Endothelial cell (in vitro differentiated cells): ENCODE measurements around the gene NTF4. TPM values are rescaled to one million over a fixed set of nuclear protein-coding genes. Genes with fewer than 3 reads are reported as not detected.
A peak's percentile ranks its signal among the peaks of the same experiment; 100 is the strongest.
"Not testable (repeated sequence)": the region's sequence is repeated elsewhere in the genome, so short reads cannot be mapped to it uniquely, and the experiment has no call there.

Experiments
- DNase-seq: peaks from one replicate; pipeline ENCODE4 v3.0.0; 2021; ENCODE audit warnings: low spot score
- H3K27ac Mint-ChIP-seq: one replicate; pipeline ENCODE4 v1.8.0; 2021; ENCODE audit warnings: mixed read lengths, inconsistent platforms; ENCODE audit not compliant: unreplicated experiment
- H3K27me3 Mint-ChIP-seq: one replicate; pipeline ENCODE4 v1.8.0; 2021; ENCODE audit warnings: mild to moderate bottlenecking, moderate library complexity, mixed read lengths, inconsistent platforms; ENCODE audit not compliant: unreplicated experiment
- H3K36me3 Mint-ChIP-seq: one replicate; pipeline ENCODE4 v1.8.0; 2021; ENCODE audit warnings: mild to moderate bottlenecking, low read depth, mixed read lengths, inconsistent platforms; ENCODE audit not compliant: unreplicated experiment
- H3K4me1 Mint-ChIP-seq: one replicate; pipeline ENCODE4 v1.8.0; 2021; ENCODE audit warnings: mild to moderate bottlenecking, mixed read lengths, inconsistent platforms; ENCODE audit not compliant: unreplicated experiment
- H3K4me3 Mint-ChIP-seq: one replicate; pipeline ENCODE4 v1.8.0; 2021; ENCODE audit warnings: mild to moderate bottlenecking, mixed read lengths, inconsistent platforms; ENCODE audit not compliant: unreplicated experiment
- H3K9me3 Mint-ChIP-seq: one replicate; pipeline ENCODE4 v1.8.0; 2021; ENCODE audit warnings: mixed read lengths, inconsistent platforms; ENCODE audit not compliant: unreplicated experiment
- total RNA-seq: library from RNA; stranded (reverse); fragmentation: NEBNext Ultra II Directional; extraction: Animal tissue kit (Norgen Biotek cat#: 25700); gene quantifications from one replicate; pipeline ENCODE4 v1.2.1, GENCODE V29; 2021; ENCODE audit not compliant: unreplicated experiment
- TF ChIP-seq, protein P1 (sequence below): fragments of 200-600 bp; sonication (generic); IDR thresholded peaks from one replicate; pipeline ENCODE4 v1.5.0; 2021; ENCODE audit warnings: antibody characterized with exemption; ENCODE audit not compliant: unreplicated experiment

The NTF4 gene
- total RNA-seq, 1 donor from 2014 or later = not detected

DNA sequence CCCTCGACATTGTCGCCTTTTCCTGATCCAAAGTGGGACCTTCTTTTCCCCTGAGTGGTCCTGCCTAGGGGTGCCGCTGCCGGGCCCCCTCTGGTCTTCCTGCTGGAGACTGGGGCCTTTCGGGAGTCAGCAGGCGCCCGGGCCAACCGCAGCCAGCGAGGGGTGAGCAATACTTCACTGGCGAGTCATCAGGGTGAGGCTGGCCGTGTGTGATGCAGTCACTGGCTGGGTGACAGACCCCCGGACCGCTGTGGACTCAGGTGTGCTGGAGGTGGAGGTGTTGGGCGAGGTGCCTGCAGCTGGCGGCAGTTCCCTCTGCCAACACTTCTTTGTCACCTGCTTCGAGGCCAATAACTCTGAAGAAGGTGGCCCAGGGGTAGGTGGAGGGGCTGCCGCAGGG lies 22.4 kb downstream of the NTF4 start:
- no peaks in the 10 kb centered on the region for H3K9me3 Mint-ChIP-seq
- no peak overlapping the region for H3K4me3 Mint-ChIP-seq
- peaks cover 5% of the 10 kb centered on the region for H3K27me3 Mint-ChIP-seq
- no peak overlapping the region for H3K27ac Mint-ChIP-seq
- no peak for DNase-seq
- TF ChIP-seq, protein P1, sequence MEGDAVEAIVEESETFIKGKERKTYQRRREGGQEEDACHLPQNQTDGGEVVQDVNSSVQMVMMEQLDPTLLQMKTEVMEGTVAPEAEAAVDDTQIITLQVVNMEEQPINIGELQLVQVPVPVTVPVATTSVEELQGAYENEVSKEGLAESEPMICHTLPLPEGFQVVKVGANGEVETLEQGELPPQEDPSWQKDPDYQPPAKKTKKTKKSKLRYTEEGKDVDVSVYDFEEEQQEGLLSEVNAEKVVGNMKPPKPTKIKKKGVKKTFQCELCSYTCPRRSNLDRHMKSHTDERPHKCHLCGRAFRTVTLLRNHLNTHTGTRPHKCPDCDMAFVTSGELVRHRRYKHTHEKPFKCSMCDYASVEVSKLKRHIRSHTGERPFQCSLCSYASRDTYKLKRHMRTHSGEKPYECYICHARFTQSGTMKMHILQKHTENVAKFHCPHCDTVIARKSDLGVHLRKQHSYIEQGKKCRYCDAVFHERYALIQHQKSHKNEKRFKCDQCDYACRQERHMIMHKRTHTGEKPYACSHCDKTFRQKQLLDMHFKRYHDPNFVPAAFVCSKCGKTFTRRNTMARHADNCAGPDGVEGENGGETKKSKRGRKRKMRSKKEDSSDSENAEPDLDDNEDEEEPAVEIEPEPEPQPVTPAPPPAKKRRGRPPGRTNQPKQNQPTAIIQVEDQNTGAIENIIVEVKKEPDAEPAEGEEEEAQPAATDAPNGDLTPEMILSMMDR = no peak
- H3K36me3 Mint-ChIP-seq = no peaks in the 10 kb centered on the region
- H3K4me1 Mint-ChIP-seq = no peaks in the 10 kb centered on the region

DNA sequence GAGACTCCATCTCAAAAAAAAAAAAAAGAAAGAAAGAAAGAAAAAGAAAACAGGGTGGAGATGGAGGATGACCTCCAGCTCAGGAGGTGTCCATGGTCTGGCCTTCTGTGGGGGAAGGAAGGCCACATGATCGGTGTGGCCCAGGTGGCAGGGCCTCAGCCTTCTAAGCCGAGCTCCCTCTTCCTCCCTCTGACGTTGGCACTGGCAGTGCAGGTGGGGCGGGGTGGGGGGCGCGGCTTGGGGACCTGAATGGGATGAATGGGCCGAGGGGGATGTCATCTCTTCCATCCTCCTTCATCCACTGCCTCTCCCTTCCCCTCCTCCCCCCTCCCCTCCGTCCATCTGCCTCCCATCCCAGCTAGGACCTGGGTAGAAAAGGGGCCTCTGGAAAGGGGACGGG lies 24.9 kb downstream of the NTF4 start:
- peaks cover 13% of the 10 kb centered on the region for H3K27me3 Mint-ChIP-seq
- not testable (repeated sequence) for DNase-seq, H3K4me3 Mint-ChIP-seq, H3K9me3 Mint-ChIP-seq, H3K4me1 Mint-ChIP-seq, H3K36me3 Mint-ChIP-seq, H3K27ac Mint-ChIP-seq

DNA sequence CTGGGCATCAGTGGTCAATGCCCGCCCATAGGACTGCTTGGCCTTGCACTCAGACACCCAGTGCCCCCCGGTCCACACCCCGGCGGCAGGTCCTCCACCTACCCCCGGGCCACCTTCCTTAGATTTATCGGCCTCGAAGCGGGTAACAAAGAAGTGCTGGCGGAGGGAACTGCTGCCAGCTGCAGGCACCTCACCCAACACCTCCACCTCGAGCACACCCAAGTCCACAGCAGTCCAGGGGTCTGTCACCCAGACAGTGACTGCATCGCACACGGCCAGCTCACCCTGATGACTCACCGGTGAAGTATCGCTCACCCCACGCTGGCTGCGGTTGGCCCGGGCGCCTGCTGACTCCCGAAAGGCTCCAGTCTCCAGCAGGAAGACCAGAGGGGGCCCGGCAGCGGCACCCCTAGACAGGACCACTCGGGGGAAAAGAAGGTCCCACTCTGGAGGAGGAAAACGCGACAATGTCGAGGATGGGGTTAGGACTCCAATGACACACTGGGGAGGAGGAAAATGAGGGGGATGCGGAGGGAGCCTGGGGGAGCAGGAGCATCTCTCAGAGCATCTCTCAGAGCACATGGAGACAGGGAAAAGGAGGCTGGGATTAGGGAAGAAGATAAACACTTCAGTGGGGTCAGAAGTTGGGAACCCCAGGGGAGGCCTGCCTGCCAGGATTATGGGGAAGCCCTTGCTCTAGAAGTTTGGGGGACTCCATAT lies 25.9 kb downstream of the NTF4 start:
- not testable (repeated sequence) for DNase-seq, H3K4me3 Mint-ChIP-seq, H3K36me3 Mint-ChIP-seq, H3K4me1 Mint-ChIP-seq, H3K27ac Mint-ChIP-seq, H3K9me3 Mint-ChIP-seq
- H3K27me3 Mint-ChIP-seq = peaks cover 13% of the 10 kb centered on the region

DNA sequence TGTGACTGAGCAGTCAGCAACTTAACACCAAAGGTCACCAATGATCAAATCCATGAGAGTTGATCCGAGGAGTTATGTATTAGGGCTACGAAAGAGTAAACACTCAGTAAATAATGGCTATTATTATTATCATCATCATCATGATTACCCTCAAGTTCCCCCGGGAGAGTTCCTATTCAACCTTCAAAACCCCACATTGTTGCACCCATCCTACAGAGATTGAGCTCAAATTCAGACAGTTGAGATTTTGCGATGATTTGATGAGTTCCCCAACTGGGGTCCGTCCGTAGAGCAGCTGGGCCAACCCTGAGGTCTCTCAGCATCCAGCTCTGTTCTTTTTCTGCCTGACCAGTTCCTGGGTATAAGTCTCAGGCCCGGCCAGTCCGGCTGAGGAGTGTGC lies 26.5 kb downstream of the NTF4 start:
- not testable (repeated sequence) for H3K9me3 Mint-ChIP-seq

DNA sequence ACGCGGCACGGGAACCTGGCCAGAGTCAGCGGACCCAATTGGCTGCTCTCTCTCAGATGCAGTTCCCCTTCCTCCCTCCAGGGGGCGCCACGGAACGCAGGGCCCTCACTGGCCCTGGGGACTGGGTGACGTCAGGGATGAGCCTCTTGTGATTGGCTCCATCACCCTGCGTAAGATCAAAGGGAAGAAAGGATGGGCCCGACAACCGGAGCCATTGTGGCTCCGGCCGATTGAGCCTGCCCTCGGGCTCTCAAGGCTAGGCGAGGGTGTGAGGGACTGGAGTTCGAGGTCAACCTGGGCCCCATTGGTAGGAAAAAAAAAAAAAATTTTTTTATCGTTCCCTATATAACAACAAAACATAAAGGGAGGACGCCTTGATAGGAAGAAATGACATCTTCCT lies 27.8 kb downstream of the NTF4 start, which contains the start of gene CGB1:
CGB1 (minus strand) TSS at position 81 of the 400 bp plus-strand sequence. CDS start 184 bp downstream, outside the sequence.
- not testable (repeated sequence) for H3K27ac Mint-ChIP-seq, H3K4me3 Mint-ChIP-seq, H3K27me3 Mint-ChIP-seq, H3K4me1 Mint-ChIP-seq, H3K36me3 Mint-ChIP-seq, H3K9me3 Mint-ChIP-seq, DNase-seq
- TF ChIP-seq, protein P1 = peak; percentile 72

More for the DNA sequence above, 26.5 kb downstream of the NTF4 start:
- not testable (repeated sequence) for H3K4me3 Mint-ChIP-seq, H3K4me1 Mint-ChIP-seq, DNase-seq, H3K36me3 Mint-ChIP-seq, H3K27ac Mint-ChIP-seq
- peaks cover 13% of the 10 kb centered on the region for H3K27me3 Mint-ChIP-seq

DNA sequence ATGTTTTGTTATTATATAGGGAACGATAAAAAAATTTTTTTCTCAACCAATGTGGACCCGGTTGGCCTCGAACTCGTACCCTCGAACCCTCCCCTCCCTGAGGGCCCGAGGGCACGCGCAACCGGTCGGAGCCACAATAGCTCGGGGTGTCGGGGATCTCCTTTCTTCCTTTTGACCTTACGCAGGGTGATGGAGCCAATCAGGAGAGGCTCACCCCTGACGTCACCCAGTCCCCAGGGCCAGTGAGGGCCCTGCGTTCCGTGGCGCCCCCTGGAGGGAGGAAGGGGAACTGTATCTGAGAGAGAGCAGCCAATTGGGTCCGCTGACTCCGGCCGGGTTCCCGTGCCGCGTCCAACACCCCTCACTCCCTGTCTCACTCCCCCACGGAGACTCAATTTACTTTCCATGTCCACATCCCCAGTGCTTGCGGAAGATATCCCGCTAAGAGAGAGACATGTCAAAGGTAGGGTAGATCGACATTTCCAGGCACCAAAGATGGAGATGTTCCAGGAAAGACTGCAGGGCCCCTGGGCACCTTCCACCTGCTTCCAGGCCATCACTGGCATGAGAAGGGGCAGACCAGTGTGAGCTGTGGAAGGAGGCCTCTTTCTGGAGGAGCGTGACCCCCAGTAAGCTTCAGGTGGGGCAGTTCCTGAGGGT lies 32.8 kb downstream of the NTF4 start, which contains the start of gene CGB2:
CGB2 (plus strand) TSS at position 249 of the 660 bp plus-strand sequence; CDS start at position 455, 206 bp downstream.
- H3K4me3 Mint-ChIP-seq, H3K27me3 Mint-ChIP-seq, H3K36me3 Mint-ChIP-seq, DNase-seq, H3K4me1 Mint-ChIP-seq, H3K27ac Mint-ChIP-seq, H3K9me3 Mint-ChIP-seq: not testable (repeated sequence)
- TF ChIP-seq, protein P1 = peak; percentile 72

DNA sequence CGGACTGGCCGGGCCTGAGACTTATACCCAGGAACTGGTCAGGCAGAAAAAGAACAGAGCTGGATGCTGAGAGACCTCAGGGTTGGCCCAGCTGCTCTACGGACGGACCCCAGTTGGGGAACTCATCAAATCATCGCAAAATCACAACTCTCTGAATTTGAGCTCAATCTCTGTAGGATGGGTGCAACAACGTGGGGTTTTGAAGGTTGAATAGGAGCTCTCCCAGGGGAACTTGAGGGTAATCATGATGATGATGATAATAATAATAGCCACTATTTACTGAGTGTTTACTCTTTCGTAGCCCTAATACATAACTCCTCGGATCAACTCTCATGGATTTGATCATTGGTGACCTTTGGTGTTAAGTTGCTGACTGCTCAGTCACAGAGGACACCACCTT lies 34.3 kb downstream of the NTF4 start:
- not testable (repeated sequence) for H3K36me3 Mint-ChIP-seq

DNA sequence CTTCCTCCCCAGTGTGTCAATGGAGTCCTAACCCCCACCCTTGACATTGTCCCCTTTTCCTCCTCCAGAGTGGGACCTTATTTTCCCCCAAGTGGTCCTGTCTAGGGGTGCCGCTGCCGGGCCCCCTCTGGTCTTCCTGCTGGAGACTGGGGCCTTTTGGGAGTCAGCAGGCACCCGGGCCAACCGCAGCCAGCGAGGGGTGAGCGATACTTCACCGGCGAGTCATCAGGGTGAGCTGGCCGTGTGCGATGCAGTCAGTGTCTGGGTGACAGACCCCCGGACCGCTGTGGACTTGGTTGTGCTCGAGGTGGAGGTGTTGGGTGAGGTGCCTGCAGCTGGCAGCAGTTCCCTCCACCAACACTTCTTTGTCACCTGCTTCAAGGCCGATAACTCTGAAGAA lies 34.9 kb downstream of the NTF4 start:
- H3K36me3 Mint-ChIP-seq, H3K4me1 Mint-ChIP-seq, H3K27ac Mint-ChIP-seq, H3K9me3 Mint-ChIP-seq, H3K27me3 Mint-ChIP-seq, H3K4me3 Mint-ChIP-seq, DNase-seq: not testable (repeated sequence)

More for the DNA sequence above, 34.3 kb downstream of the NTF4 start:
- not testable (repeated sequence) for DNase-seq, H3K9me3 Mint-ChIP-seq, H3K27me3 Mint-ChIP-seq, H3K4me1 Mint-ChIP-seq, H3K27ac Mint-ChIP-seq, H3K4me3 Mint-ChIP-seq

DNA sequence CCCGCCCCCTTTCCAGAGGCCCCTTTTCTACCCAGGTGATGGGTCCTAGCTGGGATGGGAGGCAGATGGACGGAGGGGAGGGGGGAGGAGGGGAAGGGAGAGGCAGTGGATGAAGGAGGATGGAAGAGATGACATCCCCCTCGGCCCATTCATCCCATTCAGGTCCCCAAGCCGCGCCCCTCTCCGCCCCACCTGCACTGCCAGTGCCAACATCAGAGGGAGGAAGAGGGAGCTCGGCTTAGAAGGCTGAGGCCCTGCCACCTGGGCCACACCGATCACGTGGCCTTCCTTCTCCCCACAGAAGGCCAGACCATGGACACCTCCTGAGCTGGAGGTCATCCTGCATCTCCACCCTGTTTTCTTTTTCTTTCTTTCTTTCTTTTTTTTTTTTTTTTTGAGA lies 35.9 kb downstream of the NTF4 start:
- H3K4me1 Mint-ChIP-seq, H3K27ac Mint-ChIP-seq, DNase-seq, H3K36me3 Mint-ChIP-seq, H3K9me3 Mint-ChIP-seq, H3K27me3 Mint-ChIP-seq, H3K4me3 Mint-ChIP-seq: not testable (repeated sequence)
